HepG2 (cell line): ENCODE measurements around the gene HPCAL4. TPM values are rescaled to one million over a fixed set of nuclear protein-coding genes. Genes with fewer than 3 reads are reported as not detected.

Source experiments
- BCL6 ChIP-seq: IDR thresholded peaks from 2 replicates; pipeline ENCODE4 v1.6.1; 2016; ENCODE audit warnings: missing genetic modification reagents, missing compliant biosample characterization
- CBX1 ChIP-seq: IDR thresholded peaks from one replicate; pipeline ENCODE4 v1.6.1; 2016; ENCODE audit warnings: antibody characterized with exemption, low read depth
- CEBPB ChIP-seq: IDR thresholded peaks from 2 replicates; pipeline ENCODE4 v1.6.1; 2011; ENCODE audit warnings: low read depth, low read length, improper control_type of control experiment, borderline replicate concordance
- DNMT3B ChIP-seq: conservative IDR thresholded peaks from 2 replicates; pipeline ENCODE4 v1.6.1; 2016; ENCODE audit warnings: missing biosample characterization, control low read depth
- GABPA ChIP-seq, 2 experiments: IDR thresholded peaks; 2 replicates each; pipeline ENCODE4 v1.6.1; 2011 to 2016; ENCODE audit warnings: low read depth in 2 of 2, low read length in 1 of 2, missing biosample characterization in 1 of 2, missing genetic modification characterization in 1 of 2
- GZF1 ChIP-seq: sonication (generic); formaldehyde crosslinking; IDR thresholded peaks from 2 replicates; pipeline ENCODE4 v1.5.1; 2020; ENCODE audit warnings: mild to moderate bottlenecking, missing genetic modification reagents
- MAFK ChIP-seq, 2 experiments: IDR thresholded peaks in 1 of 2; conservative IDR thresholded peaks in 1 of 2; 2 replicates each; pipeline ENCODE4 v1.6.1; 2011; ENCODE audit warnings: improper control_type of control experiment in 2 of 2, low read length in 2 of 2
- MYC ChIP-seq: sonication (generic); formaldehyde crosslinking; IDR thresholded peaks from 2 replicates; pipeline ENCODE4 v1.9.0; 2021; ENCODE audit warnings: missing genetic modification reagents, borderline replicate concordance
- POLR2A ChIP-seq, 2 experiments: IDR thresholded peaks; 2 replicates each; pipeline ENCODE4 v1.6.1; 2011; ENCODE audit warnings: low read depth in 2 of 2, low read length in 2 of 2, mild to moderate bottlenecking in 1 of 2, moderate library complexity in 1 of 2; ENCODE audit not compliant: insufficient read depth in 1 of 2
- SMC3 ChIP-seq: IDR thresholded peaks from 2 replicates; pipeline ENCODE4 v1.6.1; 2011; ENCODE audit warnings: low read length, improper control_type of control experiment
- STAG1 ChIP-seq: sonication (generic); formaldehyde crosslinking; IDR thresholded peaks from 2 replicates; pipeline ENCODE4 v1.4.0; 2020; ENCODE audit warnings: missing genetic modification reagents
- ZNF260 ChIP-seq: sonication (generic); formaldehyde crosslinking; IDR thresholded peaks from 2 replicates; pipeline ENCODE4 v1.4.0; 2020; ENCODE audit warnings: missing genetic modification reagents, low read depth, mild to moderate bottlenecking, borderline replicate concordance
- ZNF713 ChIP-seq: sonication (generic); formaldehyde crosslinking; IDR thresholded peaks from 2 replicates; pipeline ENCODE4 v1.4.0; 2020; ENCODE audit warnings: mild to moderate bottlenecking, missing genetic modification reagents
- ZNF768 ChIP-seq: sonication (generic); formaldehyde crosslinking; IDR thresholded peaks from 2 replicates; pipeline ENCODE4 v1.4.0; 2020; ENCODE audit warnings: missing genetic modification reagents
- polyA plus RNA-seq, 8 experiments: library from polyadenylated mRNA; depleted of rRNA in 3 of 8; stranded (reverse) in 7 of 8; unstranded in 1 of 8; fragments of >200 nt; fragmentation: Illumina TruSeq in 4 of 8; extraction: Trizol in 4 of 8; gene quantifications; 2 replicates each; pipeline versions ENCODE4 v1.2.1 to v1.2.3, GENCODE V29; 2011 to 2016; ENCODE audit warnings: low read depth in 4 of 8, missing spikeins in 1 of 8, mixed read lengths in 1 of 8; ENCODE audit not compliant: insufficient read depth in 1 of 8
- total RNA-seq, 5 experiments: library from RNA; depleted of rRNA; stranded (reverse); fragments of >200 nt; fragmentation: Illumina TruSeq; extraction: Trizol; gene quantifications; 2 replicates each; pipeline ENCODE4 v1.2.3, GENCODE V29; 2016; ENCODE audit warnings: low read depth in 1 of 5
- TF ChIP-seq, protein P1 (sequence below): sonication (generic); formaldehyde crosslinking; IDR thresholded peaks from 2 replicates; pipeline ENCODE4 v1.5.1; 2020; ENCODE audit warnings: missing genetic modification reagents, mild to moderate bottlenecking, borderline replicate concordance
- TF ChIP-seq, protein P2 (sequence below): sonication (generic); formaldehyde crosslinking; IDR thresholded peaks from 2 replicates; pipeline ENCODE4 v1.8.1; 2023; ENCODE audit warnings: mild to moderate bottlenecking, missing genetic modification reagents
- TF ChIP-seq, protein P3 (sequence below), 2 experiments: fragments of 450-650 bp in 1 of 2; sonication (generic) in 1 of 2; formaldehyde crosslinking; IDR thresholded peaks; 2 replicates each; pipeline versions ENCODE4 v1.5.0 to v1.8.0; 2020 to 2022; ENCODE audit warnings: mild to moderate bottlenecking in 1 of 2, missing genetic modification reagents in 1 of 2
- TF ChIP-seq, protein P4 (sequence below): sonication (generic); formaldehyde crosslinking; IDR thresholded peaks from 2 replicates; pipeline ENCODE4 v1.9.0; 2021; ENCODE audit warnings: missing genetic modification reagents, borderline replicate concordance
- TF ChIP-seq, protein P5 (sequence below): sonication (generic); formaldehyde crosslinking; IDR thresholded peaks from 2 replicates; pipeline ENCODE4 v1.5.0; 2020; ENCODE audit warnings: mild to moderate bottlenecking, missing genetic modification reagents, moderate library complexity

HPCAL4 gene
- total and polyA plus RNA-seq, 2 of the 13 experiments (the other 11 are each of a cell fraction or from before 2014, with no cell fraction given) = not detected

DNA sequence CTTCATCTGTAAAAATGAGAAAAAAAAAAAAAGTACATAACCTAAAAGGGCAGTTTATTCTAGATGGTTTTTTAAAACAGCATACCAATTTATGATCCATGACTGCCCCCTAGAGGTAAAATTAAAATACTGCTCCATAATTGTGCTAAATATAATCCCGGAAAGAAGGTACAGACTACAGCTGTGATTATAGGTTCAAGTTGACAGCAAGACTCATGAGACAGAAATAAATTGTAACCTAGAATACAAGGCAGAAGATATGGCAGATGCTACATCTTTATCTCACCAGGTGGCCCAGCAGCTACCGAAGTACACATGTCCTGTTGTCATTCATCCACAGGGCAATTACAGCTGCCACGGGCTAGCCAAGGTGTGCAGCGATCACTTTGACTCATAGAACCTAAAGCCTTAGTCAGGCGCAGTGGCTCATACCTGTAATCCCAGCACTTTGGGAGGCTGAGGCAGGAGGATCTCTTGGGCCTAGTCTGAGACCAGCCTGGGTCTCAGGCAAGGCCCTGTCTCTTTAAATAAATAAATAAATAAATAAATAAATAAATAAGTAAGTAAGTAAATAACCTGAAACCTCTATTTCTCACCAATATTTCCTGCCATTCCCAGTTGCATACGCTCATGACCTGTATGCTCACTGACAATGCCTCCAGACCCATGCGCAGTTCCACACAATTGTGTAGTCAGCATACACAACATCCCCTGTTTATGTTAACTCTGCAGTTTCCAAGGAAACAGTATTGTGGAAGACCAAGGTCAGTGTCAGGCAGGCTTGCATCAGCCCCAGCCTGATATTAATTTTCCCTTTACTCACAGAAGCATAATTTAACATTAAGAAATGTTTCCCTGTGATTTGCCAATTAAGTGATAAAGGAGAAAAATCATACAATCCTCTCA lies 29.1 kb upstream of the HPCAL4 start (continued):
- TF ChIP-seq, protein P1, sequence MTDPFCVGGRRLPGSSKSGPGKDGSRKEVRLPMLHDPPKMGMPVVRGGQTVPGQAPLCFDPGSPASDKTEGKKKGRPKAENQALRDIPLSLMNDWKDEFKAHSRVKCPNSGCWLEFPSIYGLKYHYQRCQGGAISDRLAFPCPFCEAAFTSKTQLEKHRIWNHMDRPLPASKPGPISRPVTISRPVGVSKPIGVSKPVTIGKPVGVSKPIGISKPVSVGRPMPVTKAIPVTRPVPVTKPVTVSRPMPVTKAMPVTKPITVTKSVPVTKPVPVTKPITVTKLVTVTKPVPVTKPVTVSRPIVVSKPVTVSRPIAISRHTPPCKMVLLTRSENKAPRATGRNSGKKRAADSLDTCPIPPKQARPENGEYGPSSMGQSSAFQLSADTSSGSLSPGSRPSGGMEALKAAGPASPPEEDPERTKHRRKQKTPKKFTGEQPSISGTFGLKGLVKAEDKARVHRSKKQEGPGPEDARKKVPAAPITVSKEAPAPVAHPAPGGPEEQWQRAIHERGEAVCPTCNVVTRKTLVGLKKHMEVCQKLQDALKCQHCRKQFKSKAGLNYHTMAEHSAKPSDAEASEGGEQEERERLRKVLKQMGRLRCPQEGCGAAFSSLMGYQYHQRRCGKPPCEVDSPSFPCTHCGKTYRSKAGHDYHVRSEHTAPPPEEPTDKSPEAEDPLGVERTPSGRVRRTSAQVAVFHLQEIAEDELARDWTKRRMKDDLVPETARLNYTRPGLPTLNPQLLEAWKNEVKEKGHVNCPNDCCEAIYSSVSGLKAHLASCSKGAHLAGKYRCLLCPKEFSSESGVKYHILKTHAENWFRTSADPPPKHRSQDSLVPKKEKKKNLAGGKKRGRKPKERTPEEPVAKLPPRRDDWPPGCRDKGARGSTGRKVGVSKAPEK (CRISPR knock-in tag) = no peak
- TF ChIP-seq BCL6 (CRISPR knock-in tag) (no peak), CBX1 (no peak), MYC (no peak), POLR2A (IDR thresholded peaks at IDR 0.05; ENCODE audit: insufficient read depth in 1 of 2, low read depth in 2 of 2, low read length in 2 of 2) (no peak), ZNF768 (CRISPR knock-in tag) (no peak), ZNF713 (CRISPR knock-in tag) (no peak), GABPA (IDR thresholded peaks at IDR 0.05; ENCODE audit: low read depth, low read length) (no peak), GABPA (CRISPR knock-in tag; IDR thresholded peaks at IDR 0.05; ENCODE audit: low read depth) (no peak), CEBPB (peak; percentile 49), GZF1 (CRISPR knock-in tag) (no peak), DNMT3B (CRISPR knock-in tag) (no peak), ZNF260 (CRISPR knock-in tag) (no peak), STAG1 (CRISPR knock-in tag) (peak; percentile 71), SMC3 (peak; percentile 59), MAFK (conservative IDR thresholded peaks at IDR 0.05 in 1 of 2, IDR thresholded peaks at IDR 0.05 in 1 of 2; ENCODE audit: low read length in 2 of 2) (peak; percentile 70 to 71)
- TF ChIP-seq, protein P2, sequence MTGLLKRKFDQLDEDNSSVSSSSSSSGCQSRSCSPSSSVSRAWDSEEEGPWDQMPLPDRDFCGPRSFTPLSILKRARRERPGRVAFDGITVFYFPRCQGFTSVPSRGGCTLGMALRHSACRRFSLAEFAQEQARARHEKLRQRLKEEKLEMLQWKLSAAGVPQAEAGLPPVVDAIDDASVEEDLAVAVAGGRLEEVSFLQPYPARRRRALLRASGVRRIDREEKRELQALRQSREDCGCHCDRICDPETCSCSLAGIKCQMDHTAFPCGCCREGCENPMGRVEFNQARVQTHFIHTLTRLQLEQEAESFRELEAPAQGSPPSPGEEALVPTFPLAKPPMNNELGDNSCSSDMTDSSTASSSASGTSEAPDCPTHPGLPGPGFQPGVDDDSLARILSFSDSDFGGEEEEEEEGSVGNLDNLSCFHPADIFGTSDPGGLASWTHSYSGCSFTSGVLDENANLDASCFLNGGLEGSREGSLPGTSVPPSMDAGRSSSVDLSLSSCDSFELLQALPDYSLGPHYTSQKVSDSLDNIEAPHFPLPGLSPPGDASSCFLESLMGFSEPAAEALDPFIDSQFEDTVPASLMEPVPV (CRISPR knock-in tag) = no peak
- TF ChIP-seq, protein P3, sequence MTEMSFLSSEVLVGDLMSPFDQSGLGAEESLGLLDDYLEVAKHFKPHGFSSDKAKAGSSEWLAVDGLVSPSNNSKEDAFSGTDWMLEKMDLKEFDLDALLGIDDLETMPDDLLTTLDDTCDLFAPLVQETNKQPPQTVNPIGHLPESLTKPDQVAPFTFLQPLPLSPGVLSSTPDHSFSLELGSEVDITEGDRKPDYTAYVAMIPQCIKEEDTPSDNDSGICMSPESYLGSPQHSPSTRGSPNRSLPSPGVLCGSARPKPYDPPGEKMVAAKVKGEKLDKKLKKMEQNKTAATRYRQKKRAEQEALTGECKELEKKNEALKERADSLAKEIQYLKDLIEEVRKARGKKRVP (CRISPR knock-in tag; IDR thresholded peaks at IDR 0.05) = peak in 1 of 2 experiments; percentile 43; a peak in 1 of 4 replicates
- TF ChIP-seq, protein P4, sequence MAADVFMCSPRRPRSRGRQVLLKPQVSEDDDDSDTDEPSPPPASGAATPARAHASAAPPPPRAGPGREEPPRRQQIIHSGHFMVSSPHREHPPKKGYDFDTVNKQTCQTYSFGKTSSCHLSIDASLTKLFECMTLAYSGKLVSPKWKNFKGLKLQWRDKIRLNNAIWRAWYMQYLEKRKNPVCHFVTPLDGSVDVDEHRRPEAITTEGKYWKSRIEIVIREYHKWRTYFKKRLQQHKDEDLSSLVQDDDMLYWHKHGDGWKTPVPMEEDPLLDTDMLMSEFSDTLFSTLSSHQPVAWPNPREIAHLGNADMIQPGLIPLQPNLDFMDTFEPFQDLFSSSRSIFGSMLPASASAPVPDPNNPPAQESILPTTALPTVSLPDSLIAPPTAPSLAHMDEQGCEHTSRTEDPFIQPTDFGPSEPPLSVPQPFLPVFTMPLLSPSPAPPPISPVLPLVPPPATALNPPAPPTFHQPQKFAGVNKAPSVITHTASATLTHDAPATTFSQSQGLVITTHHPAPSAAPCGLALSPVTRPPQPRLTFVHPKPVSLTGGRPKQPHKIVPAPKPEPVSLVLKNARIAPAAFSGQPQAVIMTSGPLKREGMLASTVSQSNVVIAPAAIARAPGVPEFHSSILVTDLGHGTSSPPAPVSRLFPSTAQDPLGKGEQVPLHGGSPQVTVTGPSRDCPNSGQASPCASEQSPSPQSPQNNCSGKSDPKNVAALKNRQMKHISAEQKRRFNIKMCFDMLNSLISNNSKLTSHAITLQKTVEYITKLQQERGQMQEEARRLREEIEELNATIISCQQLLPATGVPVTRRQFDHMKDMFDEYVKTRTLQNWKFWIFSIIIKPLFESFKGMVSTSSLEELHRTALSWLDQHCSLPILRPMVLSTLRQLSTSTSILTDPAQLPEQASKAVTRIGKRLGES (CRISPR knock-in tag) = no peak
- TF ChIP-seq, protein P5, sequence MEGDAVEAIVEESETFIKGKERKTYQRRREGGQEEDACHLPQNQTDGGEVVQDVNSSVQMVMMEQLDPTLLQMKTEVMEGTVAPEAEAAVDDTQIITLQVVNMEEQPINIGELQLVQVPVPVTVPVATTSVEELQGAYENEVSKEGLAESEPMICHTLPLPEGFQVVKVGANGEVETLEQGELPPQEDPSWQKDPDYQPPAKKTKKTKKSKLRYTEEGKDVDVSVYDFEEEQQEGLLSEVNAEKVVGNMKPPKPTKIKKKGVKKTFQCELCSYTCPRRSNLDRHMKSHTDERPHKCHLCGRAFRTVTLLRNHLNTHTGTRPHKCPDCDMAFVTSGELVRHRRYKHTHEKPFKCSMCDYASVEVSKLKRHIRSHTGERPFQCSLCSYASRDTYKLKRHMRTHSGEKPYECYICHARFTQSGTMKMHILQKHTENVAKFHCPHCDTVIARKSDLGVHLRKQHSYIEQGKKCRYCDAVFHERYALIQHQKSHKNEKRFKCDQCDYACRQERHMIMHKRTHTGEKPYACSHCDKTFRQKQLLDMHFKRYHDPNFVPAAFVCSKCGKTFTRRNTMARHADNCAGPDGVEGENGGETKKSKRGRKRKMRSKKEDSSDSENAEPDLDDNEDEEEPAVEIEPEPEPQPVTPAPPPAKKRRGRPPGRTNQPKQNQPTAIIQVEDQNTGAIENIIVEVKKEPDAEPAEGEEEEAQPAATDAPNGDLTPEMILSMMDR (CRISPR knock-in tag) = peak; percentile 64
